Measurements from ENCODE around the gene HCFC2. TPM values are rescaled to one million over a fixed set of nuclear protein-coding genes. Genes with fewer than 3 reads are reported as not detected.
"Not testable (repeated sequence)": the region's sequence is repeated elsewhere in the genome, so short reads cannot be mapped to it uniquely, and the experiment has no call there.

The HCFC2 gene
- total RNA-seq, 1 experiment from 2014 or later, result 8.5 TPM

GRCh38 chr12:104026841-104027599 is 37.3 kb upstream of the HCFC2 start:
- BruUV-seq (replicated peaks), result no TSS peak
- DNase-seq (ENCODE audit: low read depth, low spot score) (no peak), ATAC-seq (no peak)
- ChIA-PET POLR2A (interaction anchor here (0.6 kb wide), 1 partner anchor 8 kb away, joined by 8 read pairs; no protein-coding TSS in a partner anchor), CTCF (no interaction called here)
- Histone ChIP-seq H3K27ac (ENCODE audit: low read length) (no peak overlapping the region), H3K4me1 (ENCODE audit: control insufficient read depth, insufficient read depth, low read length) (no peaks in the 10 kb centered on the region), H3K4me3 (ENCODE audit: low read depth in 2 of 2, low read length in 2 of 2) (no peak overlapping the region), H3K36me3 (ENCODE audit: control insufficient read depth, insufficient read depth, low read length) (no peaks in the 10 kb centered on the region), H3K27me3 (ENCODE audit: control insufficient read depth, insufficient read depth, low read length) (no peaks in the 10 kb centered on the region; the same call in 1 of the 2 replicates), H3K9me3 (ENCODE audit: control insufficient read depth, insufficient read depth, low read depth, low read length) (peaks cover 3% of the 10 kb centered on the region; the same call in 1 of the 2 replicates)
- in situ Hi-C loops (cut with HindIII; ENCODE audit: low pct_unique_long_range_greater_than_20kb, low sequenced_read_pairs) (no loop called here), intact Hi-C loops (cut with micrococcal nuclease; ENCODE audit: unreplicated experiment) (no loop called here)
- TF ChIP-seq TCF7L2 (IDR thresholded peaks at IDR 0.05; ENCODE audit: low read depth, low read length), result no peak
- no peak for TF ChIP-seq SIN3A (IDR thresholded peaks at IDR 0.05; ENCODE audit: borderline replicate concordance, insufficient read depth, low read depth, low read length)
- no peak for TF ChIP-seq REST (IDR thresholded peaks at IDR 0.05; ENCODE audit: insufficient read depth in 1 of 2, low read depth in 2 of 2, low read length in 1 of 2)
- TF ChIP-seq CTCF (IDR thresholded peaks at IDR 0.05), result no peak
- TF ChIP-seq POLR2AphosphoS5 (IDR thresholded peaks at IDR 0.05; ENCODE audit: low read depth, low read length), result no peak

- H3K27me3 ChIP-seq (ENCODE audit: control insufficient read depth, insufficient read depth, low read length); H3K9me3 ChIP-seq (ENCODE audit: control insufficient read depth, insufficient read depth, low read depth, low read length); H3K36me3 ChIP-seq (ENCODE audit: control insufficient read depth, insufficient read depth, low read length); H3K4me3 ChIP-seq (ENCODE audit: low read depth in 2 of 2, low read length in 2 of 2); H3K4me1 ChIP-seq (ENCODE audit: control insufficient read depth, insufficient read depth, low read length); BruUV-seq (replicated peaks); CTCF ChIA-PET; intact Hi-C loops (cut with micrococcal nuclease; ENCODE audit: unreplicated experiment); DNase-seq (ENCODE audit: low read depth, low spot score); ATAC-seq; H3K27ac ChIP-seq (ENCODE audit: low read length); in situ Hi-C loops (cut with HindIII; ENCODE audit: low pct_unique_long_range_greater_than_20kb, low sequenced_read_pairs); POLR2A ChIA-PET: not testable (repeated sequence)
These were observed 33.7 kb upstream of the HCFC2 start for GRCh38 chr12:104030596-104030995.

DNA sequence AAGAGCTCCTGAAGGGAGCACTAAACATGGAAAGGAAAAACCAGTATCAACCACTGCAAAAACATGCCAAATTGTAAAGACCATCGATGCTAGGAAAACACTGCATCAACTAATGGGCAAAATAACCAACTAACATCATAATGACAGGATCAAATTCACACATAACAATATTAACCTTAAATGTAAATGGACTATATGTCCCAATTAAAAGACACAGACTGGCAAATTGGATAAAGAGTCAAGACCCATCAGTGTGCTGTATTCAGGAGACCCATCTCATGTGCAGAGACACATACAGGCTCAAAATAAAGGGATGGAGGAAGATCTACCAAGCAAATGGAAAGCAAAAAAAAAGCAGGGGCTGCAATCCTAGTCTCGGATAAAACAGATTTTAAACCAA is 28.2 kb upstream of the HCFC2 start:
- BruUV-seq (replicated peaks); in situ Hi-C loops (cut with HindIII; ENCODE audit: low pct_unique_long_range_greater_than_20kb, low sequenced_read_pairs); H3K27me3 ChIP-seq (ENCODE audit: control insufficient read depth, insufficient read depth, low read length); H3K36me3 ChIP-seq (ENCODE audit: control insufficient read depth, insufficient read depth, low read length); H3K9me3 ChIP-seq (ENCODE audit: control insufficient read depth, insufficient read depth, low read depth, low read length); H3K4me3 ChIP-seq (ENCODE audit: low read depth in 2 of 2, low read length in 2 of 2); H3K4me1 ChIP-seq (ENCODE audit: control insufficient read depth, insufficient read depth, low read length); ATAC-seq; CTCF ChIA-PET; intact Hi-C loops (cut with micrococcal nuclease; ENCODE audit: unreplicated experiment); DNase-seq (ENCODE audit: low read depth, low spot score); H3K27ac ChIP-seq (ENCODE audit: low read length): not testable (repeated sequence)
- POLR2A ChIA-PET, result interaction anchor here (0.5 kb wide), 1 partner anchor 44 kb away, joined by 10 read pairs; no protein-coding TSS in a partner anchor

DNA sequence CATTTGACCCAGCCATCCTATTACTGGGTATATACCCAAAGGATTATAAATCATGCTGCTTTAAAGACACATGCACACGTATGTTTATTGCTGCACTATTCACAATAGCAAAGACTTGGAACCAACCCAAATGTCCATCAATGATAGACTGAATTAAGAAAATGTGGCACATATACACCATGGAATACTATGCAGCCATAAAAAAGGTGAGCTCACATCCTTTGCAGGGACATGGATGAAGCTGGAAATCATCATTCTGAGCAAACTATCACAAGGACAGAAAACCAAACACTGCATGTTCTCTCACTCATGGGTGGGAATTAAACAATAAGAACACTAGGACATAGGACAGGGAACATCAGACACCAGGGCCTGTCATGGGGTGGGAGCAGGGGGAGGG is 24.6 kb upstream of the HCFC2 start:
- H3K9me3 ChIP-seq (ENCODE audit: control insufficient read depth, insufficient read depth, low read depth, low read length); ATAC-seq; H3K4me1 ChIP-seq (ENCODE audit: control insufficient read depth, insufficient read depth, low read length); BruUV-seq (replicated peaks); H3K27ac ChIP-seq (ENCODE audit: low read length); H3K36me3 ChIP-seq (ENCODE audit: control insufficient read depth, insufficient read depth, low read length); H3K4me3 ChIP-seq (ENCODE audit: low read depth in 2 of 2, low read length in 2 of 2); in situ Hi-C loops (cut with HindIII; ENCODE audit: low pct_unique_long_range_greater_than_20kb, low sequenced_read_pairs); H3K27me3 ChIP-seq (ENCODE audit: control insufficient read depth, insufficient read depth, low read length); intact Hi-C loops (cut with micrococcal nuclease; ENCODE audit: unreplicated experiment); POLR2A ChIA-PET; CTCF ChIA-PET; DNase-seq (ENCODE audit: low read depth, low spot score): not testable (repeated sequence)

Data from Panc1 (cell line).